GM19023 (cell line): ENCODE measurements around the gene FAM180A.

Source experiments
- ATAC-seq: cut with Tn5 transposase; IDR thresholded peaks from one replicate; pipeline ENCODE4 v1.9.1; 2021; ENCODE audit warnings: mild to moderate bottlenecking, moderate library complexity; ENCODE audit not compliant: unreplicated experiment

Gene FAM180A

DNA sequence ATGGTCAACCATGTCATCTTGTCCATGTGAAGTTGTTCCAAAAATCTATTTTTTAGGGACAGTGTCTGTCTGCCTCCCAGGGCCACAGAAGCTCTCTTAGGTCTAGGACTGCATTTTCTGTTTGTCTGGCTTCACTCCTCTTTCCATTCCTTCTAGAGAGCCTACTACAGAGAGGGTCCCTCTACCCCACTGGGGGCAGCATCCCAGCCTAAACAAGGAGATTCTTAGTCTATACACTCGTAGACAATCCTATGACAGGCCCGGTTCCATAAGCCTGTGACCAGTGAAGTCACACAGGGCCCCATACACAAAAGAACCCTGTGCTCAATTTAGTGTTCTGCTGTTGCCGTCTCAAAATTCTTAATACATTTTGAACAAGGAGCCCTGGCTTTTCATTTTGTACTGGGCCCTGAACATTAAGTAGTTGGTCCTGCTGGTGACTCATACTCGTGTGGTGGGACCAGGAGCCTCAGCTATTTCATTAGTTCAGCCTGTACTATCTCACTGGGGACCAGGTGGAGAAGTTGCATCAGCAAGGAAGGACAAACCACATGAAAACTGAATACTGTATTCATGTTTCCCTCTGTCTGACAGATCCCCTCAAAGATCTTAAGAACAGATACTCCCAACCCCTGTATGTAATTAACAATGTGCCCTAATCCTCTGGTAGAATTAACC lies 23.5 kb upstream of the FAM180A start:
- no peak for ATAC-seq

DNA sequence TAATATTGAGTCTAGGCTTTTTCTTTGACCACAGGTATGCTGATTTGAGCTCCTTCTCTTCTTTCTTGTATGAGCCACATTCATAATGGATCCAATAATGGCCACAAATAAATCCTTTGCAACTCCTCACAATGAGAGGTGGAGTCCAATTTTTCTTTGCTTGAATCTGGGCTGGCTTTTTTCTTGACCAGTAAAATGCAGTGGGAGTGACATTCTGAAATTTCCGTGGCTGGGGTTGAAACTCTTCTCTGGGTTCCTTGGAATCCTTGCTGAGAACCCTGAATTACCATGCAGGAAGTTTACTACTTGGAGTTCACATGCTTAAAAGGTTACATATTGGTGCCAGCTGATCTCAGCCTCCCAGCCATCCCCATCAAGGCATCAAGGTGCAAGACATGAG lies 22.4 kb upstream of the FAM180A start:
- ATAC-seq = no peak

DNA sequence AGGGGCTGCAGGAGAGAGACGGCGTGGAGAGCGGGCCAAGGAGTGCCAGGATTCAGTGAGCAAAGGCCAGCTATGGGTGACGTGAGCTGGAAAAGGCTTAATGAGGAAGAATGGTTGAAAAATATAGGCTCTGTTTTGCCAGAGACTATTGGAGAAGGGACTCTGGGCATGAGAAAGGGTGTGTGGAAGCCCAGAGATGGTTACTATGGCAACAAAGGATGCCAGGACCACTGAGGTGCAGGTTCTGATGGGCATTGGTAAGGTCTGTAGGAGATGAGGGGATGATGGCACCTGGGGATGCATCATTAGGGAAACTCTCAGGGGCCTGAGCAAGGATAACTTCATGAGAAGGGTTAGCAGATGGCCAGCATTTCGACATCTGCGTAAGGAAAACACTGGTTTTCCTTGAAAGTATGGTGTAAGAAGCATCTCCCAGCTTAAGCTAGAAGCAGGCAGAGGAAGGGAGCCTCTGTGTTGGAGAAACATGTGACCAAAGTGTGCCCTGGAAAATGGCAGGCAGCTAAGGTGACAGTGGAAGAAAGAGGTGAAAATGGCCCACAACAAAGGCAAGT lies 21.6 kb upstream of the FAM180A start:
- no peak for ATAC-seq

DNA sequence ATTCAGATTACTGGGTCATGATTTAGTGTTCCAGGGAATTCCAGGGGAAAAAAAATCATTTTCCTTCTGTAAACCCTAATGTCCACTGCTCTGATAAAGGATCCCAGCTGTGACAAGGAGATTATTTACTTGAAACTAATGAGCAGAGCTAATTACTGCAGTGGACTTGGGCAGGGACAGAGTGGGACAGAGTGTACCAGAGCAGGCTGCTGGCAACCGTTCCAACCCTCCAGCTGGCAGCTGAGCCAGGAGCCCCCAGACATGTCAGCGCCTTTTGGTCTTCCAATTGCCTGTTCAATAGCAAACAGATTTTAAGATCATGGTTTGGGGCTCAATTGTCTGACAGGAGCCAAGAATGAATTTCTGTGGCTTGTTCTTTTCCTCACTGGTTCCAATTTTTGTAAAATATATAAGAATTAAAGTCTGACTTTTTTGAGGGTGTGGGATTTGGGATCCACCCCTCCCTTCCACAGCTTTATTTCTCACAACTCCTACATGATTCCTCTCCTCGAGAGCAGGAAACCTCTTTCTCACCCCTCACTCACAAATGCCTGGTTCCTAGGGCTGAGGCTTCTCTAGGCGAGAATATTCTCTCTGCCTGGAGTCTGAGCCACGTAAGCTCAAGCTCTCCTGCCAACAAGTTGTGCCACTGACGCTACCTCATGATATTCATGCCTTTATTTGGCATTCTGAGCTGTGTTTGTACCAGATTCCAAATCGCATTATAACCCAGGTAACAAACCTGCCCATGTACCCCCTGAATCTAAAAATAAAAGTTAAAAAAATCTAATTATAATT lies 20.6 kb upstream of the FAM180A start:
- no peak for ATAC-seq

DNA sequence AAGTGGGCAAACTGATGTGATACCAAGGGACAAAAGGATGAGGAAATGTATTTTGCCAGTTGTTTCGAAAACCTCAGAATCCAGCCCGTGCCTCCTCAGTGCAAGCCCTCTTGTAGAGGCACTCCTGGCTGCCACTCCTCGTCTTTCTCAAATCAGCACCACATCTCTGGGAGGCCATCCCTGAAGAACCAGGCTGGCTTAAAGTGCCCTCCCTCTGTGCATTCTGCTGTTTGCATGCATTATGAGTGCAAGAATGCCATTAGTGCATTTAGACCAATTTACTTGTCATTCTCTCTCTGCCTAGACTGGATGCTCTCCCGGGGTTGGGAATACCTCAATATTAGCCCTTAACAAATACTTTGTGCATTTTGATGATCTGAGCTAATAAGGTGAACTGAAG lies 19.9 kb upstream of the FAM180A start:
- ATAC-seq = no peak

DNA sequence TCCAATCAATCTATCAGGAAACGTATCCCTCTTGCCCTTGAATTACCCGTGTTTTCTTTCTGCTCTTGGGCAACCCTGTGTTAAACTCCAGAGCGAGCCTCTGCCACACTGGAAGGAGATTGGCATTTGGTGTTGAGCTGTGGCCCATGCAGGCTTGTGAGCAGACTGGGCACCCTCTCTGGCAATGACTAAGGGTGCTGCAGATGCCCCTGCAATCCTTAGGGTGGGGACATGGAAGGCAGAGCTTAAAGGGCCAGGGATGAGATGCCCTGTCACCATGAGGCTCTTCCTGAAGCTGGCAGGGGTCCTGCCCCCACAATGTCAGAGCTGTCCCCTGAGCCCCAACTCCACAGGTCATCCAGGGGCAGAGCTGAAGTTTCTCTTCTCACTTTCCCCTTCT lies 19.5 kb upstream of the FAM180A start:
- no peak for ATAC-seq

DNA sequence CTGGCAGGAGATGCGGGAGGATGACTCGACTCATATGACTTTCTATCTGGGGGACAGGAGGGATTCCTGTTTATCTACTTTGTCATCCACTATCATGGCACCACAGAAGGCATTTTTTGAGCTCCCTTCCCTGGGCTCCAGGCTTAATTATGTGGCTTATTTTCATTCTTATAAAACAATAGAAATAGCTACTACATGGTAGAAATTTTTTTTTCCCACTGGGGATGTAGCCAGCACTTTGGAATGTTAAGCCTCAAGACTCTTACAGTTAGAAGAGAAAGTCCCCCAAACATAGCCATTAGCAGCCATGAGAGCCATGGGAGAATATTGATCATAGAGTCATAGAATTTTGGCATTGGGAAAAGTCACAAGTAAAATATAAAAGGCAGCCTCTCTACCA lies 14.6 kb upstream of the FAM180A start:
- ATAC-seq = no peak

DNA sequence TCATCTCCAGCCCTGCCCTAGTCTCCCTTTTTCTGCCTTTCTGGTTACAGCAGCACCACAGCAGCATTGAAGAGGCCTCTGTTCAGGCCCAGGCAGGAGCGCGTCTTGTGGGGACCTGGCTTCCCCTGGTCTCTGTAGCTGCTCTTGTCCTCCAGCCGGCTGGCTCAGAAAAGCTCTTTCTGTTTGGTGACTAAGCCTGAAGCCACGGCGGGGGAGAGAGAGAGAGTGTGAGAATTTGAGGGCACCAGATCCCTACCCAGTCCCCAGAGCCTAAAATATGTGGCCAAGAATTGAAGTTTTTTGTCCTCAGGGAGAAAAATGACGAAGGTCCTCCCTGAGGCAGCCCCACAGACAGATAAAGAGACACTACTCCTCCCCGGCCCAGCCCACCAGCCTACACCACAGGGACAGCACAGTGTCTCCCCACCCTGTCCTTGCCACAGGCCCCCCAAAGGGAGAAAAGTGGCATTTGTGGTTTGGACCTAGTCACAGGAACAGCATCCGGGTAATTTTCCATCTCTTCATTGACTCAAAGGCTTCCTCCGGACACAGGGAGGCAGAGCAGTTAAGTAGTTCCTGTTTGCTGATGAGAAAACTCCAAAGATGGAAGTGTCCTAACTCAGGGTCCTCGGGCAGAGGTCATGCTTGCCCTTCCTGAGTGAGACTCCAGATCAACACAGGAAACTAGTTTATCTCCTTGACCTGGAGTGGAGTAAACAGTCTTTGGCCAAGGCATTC lies 13.3 kb upstream of the FAM180A start:
- no peak for ATAC-seq

DNA sequence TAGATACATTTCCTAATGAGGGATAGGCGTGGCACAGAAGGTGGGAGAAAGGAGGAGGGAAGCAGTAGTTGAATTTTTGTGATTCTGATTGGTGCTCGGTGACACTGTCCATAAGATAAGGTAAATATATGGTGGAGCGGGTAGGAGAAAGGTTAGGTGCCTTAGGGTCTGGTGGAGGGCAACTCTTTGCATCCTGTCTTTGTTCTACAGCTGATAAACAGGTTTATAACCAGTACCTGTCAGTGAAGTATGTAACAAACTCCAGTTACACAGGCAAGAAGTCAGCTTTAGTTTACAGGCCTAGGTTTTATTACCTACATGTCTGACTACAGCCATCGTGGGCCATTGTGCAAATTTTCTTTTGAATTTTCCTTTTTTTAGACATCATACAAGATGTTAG lies 10.9 kb upstream of the FAM180A start:
- ATAC-seq = no peak

DNA sequence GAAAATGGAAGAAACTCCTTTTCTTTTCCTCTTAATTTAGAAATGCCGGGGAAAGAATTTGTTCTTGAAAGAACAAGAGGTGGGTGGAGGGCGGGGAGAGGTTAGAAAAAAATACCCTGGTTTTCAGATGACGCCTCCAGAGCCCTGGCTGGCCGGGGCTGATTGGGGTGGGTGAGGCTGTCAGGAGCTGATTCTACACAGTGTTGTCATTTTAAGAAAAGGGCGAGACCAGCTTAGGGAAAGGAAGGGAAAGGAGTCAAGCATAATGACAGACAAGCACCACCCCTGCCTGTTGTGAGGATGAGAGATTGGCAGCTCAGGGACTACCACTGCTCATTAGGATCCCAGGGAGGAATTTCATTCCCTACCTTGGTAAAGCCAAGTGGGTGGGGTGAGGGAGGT lies 9.9 kb upstream of the FAM180A start:
- no peak for ATAC-seq

DNA sequence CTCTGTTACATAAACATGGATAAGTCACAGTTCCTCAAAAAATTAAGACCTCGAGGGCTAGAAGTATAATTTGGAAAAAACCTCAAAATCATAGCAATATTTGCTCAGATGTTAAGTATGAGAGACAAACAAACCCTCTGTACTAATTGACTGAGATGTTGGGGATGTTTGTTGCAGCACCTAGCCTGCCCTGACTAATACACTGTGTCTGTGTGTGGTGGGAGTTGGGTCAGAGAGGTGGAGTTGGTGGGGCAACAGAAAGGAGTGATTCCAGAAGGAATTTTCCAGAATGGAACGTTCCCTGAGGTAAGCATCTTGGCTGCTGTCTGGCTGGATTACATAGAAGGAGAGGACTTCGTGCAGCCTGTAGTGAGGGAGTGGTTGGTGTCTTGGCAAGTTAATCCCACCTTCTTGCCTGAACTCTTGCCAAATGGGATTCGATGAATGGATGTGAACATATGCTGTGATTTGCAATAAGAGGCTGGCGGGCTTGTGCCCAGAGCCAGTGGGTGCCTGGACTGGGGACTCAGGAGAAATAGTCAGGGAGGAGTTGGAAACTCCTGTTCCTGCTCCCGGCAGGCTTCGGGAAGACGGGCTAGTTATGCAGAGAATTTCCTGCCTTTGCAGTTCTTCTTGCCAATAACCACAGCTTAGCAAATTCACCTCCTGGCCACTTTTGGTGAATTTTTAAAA lies 9.3 kb upstream of the FAM180A start:
- no peak for ATAC-seq

DNA sequence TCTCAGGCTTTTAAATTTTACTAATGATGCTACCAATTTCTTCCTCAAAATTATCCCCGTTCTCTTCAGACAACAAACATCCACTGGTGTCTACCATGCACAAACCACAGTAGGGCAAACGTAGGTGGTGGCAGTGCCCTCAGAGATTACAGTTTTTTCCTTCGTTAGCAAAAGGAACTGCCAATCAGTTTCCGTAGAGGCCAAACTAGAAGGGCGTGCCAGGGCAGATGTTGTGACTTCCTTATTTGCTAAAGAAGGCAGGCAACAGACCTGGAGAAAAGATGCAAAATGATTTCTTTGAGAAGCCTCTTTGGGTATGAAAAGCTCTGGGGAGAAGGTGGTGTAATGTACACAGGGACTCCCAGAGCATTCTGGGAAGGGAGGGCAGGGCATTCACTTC lies 7.6 kb upstream of the FAM180A start:
- ATAC-seq = no peak

DNA sequence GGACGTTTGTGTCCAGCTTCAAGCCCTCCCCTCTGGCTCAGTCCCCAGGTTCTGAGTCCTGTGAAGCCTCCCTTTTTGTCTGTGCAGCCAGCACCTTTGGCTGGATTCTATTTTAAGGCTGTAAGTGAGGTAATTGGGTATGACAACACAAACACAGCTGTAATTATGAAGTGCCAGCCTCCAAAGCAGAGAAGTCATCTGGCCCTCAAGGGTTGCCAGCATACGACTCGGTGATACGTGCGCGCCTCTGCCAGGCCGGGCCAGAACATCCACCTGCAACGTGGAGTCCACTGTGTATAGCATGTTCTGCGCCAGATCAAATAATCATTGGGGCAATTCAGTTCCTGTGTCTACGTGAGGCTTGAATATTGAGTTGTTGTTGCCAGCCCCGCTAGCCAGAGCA lies 6.7 kb upstream of the FAM180A start:
- ATAC-seq = no peak

DNA sequence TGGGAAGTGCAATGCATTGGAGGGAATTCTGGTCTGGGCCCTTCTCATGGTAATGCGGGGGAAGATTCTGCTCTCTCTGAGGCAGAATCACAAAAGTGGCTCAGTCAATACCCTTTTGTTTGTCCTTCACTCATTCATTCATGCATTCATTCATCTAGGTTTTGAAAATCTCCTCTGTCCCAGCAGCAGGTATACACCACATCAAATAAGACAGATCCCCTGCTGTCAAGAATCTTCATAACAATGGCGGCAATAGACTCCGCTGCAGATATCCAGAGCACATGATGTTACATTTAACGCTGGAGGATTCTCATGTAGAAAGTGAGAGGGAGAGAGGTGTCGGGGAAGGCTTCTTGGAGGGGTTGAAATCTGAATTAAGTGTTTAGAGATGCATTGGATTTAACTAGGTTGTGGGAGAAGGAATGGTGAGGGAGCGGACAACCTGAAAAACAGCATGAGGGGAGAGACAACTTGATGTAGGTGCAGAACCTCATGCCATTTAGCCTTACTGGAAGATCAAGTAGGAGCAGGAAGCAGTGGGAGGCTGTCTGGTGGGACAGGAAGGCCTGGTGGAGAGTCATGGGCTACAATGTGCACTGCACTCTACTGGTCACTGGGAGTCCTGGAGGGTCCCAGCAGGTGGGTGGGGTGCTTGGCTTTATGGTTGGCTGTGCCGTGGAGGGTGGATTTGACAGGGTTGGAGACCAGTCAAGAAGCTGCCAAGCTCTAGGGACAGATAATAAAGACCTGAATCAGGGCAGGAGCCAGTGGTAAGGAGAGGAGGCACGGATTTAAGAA lies 5.2 kb upstream of the FAM180A start:
- ATAC-seq = no peak

DNA sequence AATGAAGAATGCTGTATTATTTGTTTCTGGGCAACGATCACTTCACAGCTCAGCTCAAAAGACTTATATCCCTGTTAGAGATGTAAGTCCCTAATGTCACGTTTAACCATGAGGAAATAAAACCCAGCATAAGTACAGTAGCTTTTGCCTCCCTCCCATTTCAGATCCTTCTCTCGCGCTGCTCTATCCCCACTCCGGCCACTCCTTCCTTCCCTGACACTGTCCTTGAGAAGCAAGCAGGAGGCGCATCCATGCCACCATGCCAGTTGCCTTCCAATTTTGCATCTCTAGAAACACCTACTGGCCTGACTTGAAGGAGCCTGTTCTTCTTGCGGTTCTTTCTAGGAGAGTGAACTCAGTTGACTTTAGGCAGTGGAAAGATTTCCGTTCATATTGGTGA lies 1.2 kb downstream of the FAM180A start:
- no peak for ATAC-seq

DNA sequence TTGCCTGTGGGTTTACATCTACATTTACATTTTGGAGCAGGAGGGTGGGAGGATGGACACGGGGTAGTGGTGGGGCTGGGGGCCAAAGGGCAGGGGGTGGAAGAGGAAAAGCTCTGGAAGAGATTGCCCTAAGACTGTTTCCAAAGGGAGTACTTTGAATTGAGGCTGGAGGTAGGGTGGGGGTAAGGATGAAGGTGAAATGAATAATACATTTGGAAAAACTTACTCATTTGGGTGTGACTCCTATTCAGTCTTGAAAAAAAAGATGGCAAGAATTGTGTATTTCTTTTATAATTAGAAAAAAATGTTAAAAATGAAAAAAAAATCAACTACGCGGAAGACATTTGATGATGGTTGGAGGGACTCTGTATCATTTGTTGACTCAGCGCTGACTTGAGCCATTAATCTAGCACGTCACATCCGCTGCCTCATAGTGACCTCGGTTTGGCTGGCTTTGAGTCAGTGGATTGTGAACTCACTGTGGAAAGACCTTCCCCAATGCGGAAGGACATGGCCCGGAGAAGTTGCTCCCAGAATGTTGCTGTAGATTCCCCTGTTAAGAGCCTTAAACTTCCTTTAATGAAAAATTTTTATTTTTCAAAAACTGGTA lies 2.8 kb downstream of the FAM180A start:
- no peak for ATAC-seq

DNA sequence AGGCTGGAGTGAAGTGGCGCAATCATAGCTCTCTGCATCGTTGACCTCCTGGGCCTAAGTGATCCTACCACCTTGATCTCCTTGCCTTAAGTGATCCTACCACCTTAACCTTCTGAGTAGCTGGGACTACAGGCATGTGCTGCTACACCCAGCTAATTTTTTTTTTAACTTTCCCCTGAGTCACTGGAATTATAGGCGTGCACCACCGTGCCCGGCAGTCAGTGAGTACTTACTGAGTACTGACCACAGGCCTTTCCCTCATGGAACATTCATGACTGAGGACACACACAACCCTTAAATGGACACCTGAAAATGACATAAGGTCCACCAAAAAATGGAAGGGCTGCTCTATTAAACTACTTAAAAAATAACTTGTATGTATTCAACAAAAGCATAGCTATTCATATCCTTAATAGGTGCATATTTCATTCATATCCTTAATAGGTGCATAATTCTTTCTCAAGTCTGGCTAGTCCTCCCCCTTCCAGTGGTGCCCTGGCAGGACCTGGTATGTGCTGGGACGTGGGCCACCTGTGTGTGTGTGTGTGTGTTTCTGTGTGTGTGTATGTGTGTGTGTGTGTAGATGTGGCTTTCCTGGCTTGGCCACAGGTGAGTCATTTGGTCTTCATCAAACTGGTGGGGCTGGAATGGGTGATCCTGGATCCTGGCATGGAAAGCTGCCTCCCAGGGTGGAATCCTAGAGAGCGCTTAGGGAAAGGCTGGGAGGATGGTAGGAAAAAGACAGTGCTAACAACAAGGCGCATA lies 3.5 kb downstream of the FAM180A start:
- no peak for ATAC-seq

DNA sequence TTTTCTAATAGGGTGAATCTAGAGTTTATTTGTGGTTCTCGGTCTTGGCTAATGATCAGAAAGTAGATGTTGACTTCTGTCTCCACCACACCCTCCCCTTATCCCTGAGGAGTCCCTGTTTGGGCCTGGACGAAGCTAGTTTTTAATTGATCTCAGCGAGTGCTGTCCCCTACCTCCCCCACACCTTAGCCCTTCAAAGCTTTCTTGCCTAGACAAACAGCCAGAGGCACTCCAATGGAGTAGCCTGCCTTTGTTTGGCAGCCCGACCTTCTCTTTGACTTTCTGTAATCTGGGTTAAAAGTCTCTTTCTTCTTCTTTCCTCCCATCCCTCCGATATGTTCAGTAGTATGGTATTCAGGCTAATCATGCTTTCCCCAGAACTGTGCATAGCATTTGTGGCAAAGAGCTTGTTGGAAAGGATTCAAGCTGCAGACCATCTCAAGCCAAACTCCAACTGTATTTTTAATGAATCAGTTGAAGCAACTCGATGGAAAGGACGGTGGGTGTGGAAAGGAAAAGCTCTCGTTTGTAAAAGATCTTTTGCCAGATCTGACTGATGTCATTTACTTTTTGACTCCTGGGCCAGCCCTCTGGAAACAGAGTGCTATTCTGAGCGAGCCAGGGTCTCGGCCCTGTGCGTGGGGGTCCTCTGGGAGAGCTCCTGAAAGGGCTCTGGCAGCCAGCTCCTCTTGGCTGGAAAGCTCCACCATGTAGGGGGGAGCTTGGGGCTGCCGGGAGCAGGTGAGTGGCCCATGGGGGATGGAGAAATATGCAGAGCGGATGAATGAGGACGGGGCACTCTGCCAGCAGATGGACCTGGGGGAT lies 4.5 kb downstream of the FAM180A start:
- no peak for ATAC-seq
